OCI-LY7 (cell line): Measurements from ENCODE around the gene CLK4. TPM values are rescaled to one million over a fixed set of nuclear protein-coding genes. Genes with fewer than 3 reads are reported as not detected.

Experiments used
- BruUV-seq: library from RNA; stranded (reverse); fragments of 400-500 nt; replicated peaks from 2 replicates; lab custom pipeline; 2021; lab: Mats Ljungman, UMichigan
- CTCF ChIA-PET: fragments of 300-600 bp; sonication (Branson Sonifier 250); formaldehyde crosslinking; loops from one replicate; lab custom pipeline; 2022; ENCODE audit warnings: antibody characterized with exemption; ENCODE audit not compliant: unreplicated experiment; lab: Charles Lee
- POLR2A ChIA-PET: fragments of 300-600 bp; sonication (Branson Sonifier 250); formaldehyde crosslinking; loops from one replicate; lab custom pipeline; 2022; ENCODE audit warnings: antibody characterized with exemption; lab: Charles Lee
- DNase-seq: peaks from one replicate; pipeline ENCODE4 v3.0.0-alpha.2; 2015; ENCODE audit warnings: low spot score
- H2AFZ ChIP-seq: fragments of 200-600 bp; sonication (generic), shearing (Covaris generic); 2 replicates; pipeline ENCODE4 v1.6.1; 2014; ENCODE audit warnings: mild to moderate bottlenecking, antibody characterized with exemption, low read length, moderate library complexity
- H3K27ac ChIP-seq: fragments of 200-600 bp; sonication (generic); 2 replicates; pipeline ENCODE4 v1.5.1; 2014; ENCODE audit warnings: mixed run types, low read depth, mild to moderate bottlenecking, moderate library complexity, low read length, inconsistent platforms; ENCODE audit not compliant: poor library complexity, severe bottlenecking
- H3K36me3 ChIP-seq: fragments of 200-600 bp; sonication (generic); 2 replicates; pipeline ENCODE4 v1.6.1; 2014; ENCODE audit warnings: mild to moderate bottlenecking, antibody characterized with exemption, low read length, moderate library complexity, mixed read lengths; ENCODE audit not compliant: insufficient read depth
- H3K4me1 ChIP-seq: fragments of 200-600 bp; sonication (generic); 2 replicates; pipeline ENCODE4 v1.5.1; 2014; ENCODE audit warnings: mild to moderate bottlenecking, low read length; ENCODE audit not compliant: insufficient read depth, poor library complexity, severe bottlenecking
- H3K4me2 ChIP-seq: fragments of 200-600 bp; sonication (generic); 2 replicates; pipeline ENCODE4 v1.6.1; 2014; ENCODE audit warnings: mild to moderate bottlenecking, low read length
- H3K4me3 ChIP-seq: fragments of 200-600 bp; sonication (generic); 2 replicates; pipeline ENCODE4 v1.5.1; 2014; ENCODE audit warnings: mild to moderate bottlenecking, low read depth, low read length; ENCODE audit not compliant: poor library complexity, severe bottlenecking
- H3K79me2 ChIP-seq: fragments of 200-600 bp; sonication (generic); 2 replicates; pipeline ENCODE4 v1.6.1; 2016; ENCODE audit warnings: low read depth, mild to moderate bottlenecking, low read length, moderate library complexity, mixed read lengths; ENCODE audit not compliant: insufficient read depth
- H3K9me2 ChIP-seq: fragments of 200-600 bp; sonication (generic); 2 replicates; pipeline ENCODE4 v1.6.1; 2016; ENCODE audit warnings: mild to moderate bottlenecking, low read length, mixed read lengths; ENCODE audit not compliant: insufficient read depth
- H3K9me3 ChIP-seq: fragments of 200-600 bp; sonication (generic); 2 replicates; pipeline ENCODE4 v1.6.1; 2014; ENCODE audit warnings: mild to moderate bottlenecking, mixed run types, low read length, mixed read lengths
- H4K20me1 ChIP-seq: fragments of 200-600 bp; sonication (generic); 2 replicates; pipeline ENCODE4 v1.6.1; 2014; ENCODE audit warnings: mild to moderate bottlenecking, antibody characterized with exemption, low read length, moderate library complexity, mixed read lengths; ENCODE audit not compliant: insufficient read depth
- CTCF ChIP-seq: fragments of 200-600 bp; sonication (generic); conservative IDR thresholded peaks from 2 replicates; pipeline ENCODE4 v1.5.1; 2014; ENCODE audit warnings: mild to moderate bottlenecking, antibody characterized with exemption, low read length, moderate library complexity, mixed read lengths
- EZH2phosphoT487 ChIP-seq: fragments of 200-600 bp; sonication (generic); IDR thresholded peaks from 2 replicates; pipeline ENCODE4 v1.6.1; 2018; ENCODE audit warnings: low read depth, borderline replicate concordance, mild to moderate bottlenecking, mixed run types, antibody characterized with exemption, low read length, moderate library complexity, mixed read lengths
- intact Hi-C: fragments of 100-400 bp; cut with micrococcal nuclease; formaldehyde crosslinking; loops from one replicate; pipeline ENCODE4 v1.10.0; 2022; ENCODE audit not compliant: unreplicated experiment
- total RNA-seq, 2 experiments: library from RNA; depleted of rRNA in 1 of 2; stranded (reverse); fragments of >200 nt in 1 of 2; shearing (Covaris generic) in 1 of 2; gene quantifications; 2 replicates each; pipeline ENCODE4 v1.2.3, GENCODE V29; 2014 to 2022

CLK4 gene
- total RNA-seq, 2 experiments from 2014 or later, result 32.6 to 37.4 TPM

- intact Hi-C loops, result no loop called here
Observed at GRCh38 chr5:178595750-178596149, 31.1 kb downstream of the CLK4 start.

GRCh38 chr5:178595150-178595549, 31.7 kb downstream of the CLK4 start:
- no peak for TF ChIP-seq CTCF
- no peak for TF ChIP-seq EZH2phosphoT487
- ChIA-PET POLR2A (no interaction called here), CTCF (no interaction called here)
- Histone ChIP-seq H3K4me2 (no peak overlapping the region), H3K79me2 (no peaks in the 10 kb centered on the region), H2AFZ (no peak overlapping the region), H3K36me3 (peaks cover 25% of the 10 kb centered on the region), H3K4me1 (no peaks in the 10 kb centered on the region), H3K4me3 (no peak overlapping the region), H3K27ac (no peak overlapping the region), H3K9me2 (no peaks in the 10 kb centered on the region), H3K9me3 (peaks cover 23% of the 10 kb centered on the region; the same call in 1 of the 2 replicates), H4K20me1 (no peaks in the 10 kb centered on the region)
- BruUV-seq, result no TSS peak
- DNase-seq, result peak; percentile 6
- intact Hi-C loops, result no loop called here

More at GRCh38 chr5:178595750-178596149, 31.1 kb downstream of the CLK4 start:
- CTCF ChIA-PET, result no interaction called here
- Histone ChIP-seq H3K9me2 (no peaks in the 10 kb centered on the region), H2AFZ (no peak overlapping the region), H3K4me1 (no peaks in the 10 kb centered on the region), H3K79me2 (no peaks in the 10 kb centered on the region), H3K4me2 (no peak overlapping the region), H3K9me3 (peaks cover 23% of the 10 kb centered on the region; the same call in 1 of the 2 replicates), H3K27ac (no peak overlapping the region), H3K4me3 (no peak overlapping the region), H3K36me3 (peaks cover 31% of the 10 kb centered on the region), H4K20me1 (no peaks in the 10 kb centered on the region)
- DNase-seq, result no peak
- POLR2A ChIA-PET, result no interaction called here
- no TSS peak for BruUV-seq
- TF ChIP-seq CTCF, result no peak
- TF ChIP-seq EZH2phosphoT487, result no peak

- no peak overlapping the region for H3K4me3 ChIP-seq
- intact Hi-C loops, result no loop called here
Observed at GRCh38 chr5:178590924-178591423, 35.9 kb downstream of the CLK4 start.

More at GRCh38 chr5:178590924-178591423, 35.9 kb downstream of the CLK4 start:
- Histone ChIP-seq H3K9me3 (peaks cover 16% of the 10 kb centered on the region; the same call in 1 of the 2 replicates), H3K27ac (no peak overlapping the region), H2AFZ (no peak overlapping the region), H3K36me3 (no peaks in the 10 kb centered on the region), H3K9me2 (no peaks in the 10 kb centered on the region), H4K20me1 (no peaks in the 10 kb centered on the region), H3K4me2 (no peak overlapping the region), H3K79me2 (no peaks in the 10 kb centered on the region), H3K4me1 (no peaks in the 10 kb centered on the region)
- TF ChIP-seq CTCF (no peak), EZH2phosphoT487 (no peak)
- DNase-seq, result no peak
- POLR2A ChIA-PET, result no interaction called here
- CTCF ChIA-PET, result no interaction called here
- no TSS peak for BruUV-seq
